Measurements from ENCODE around the gene ADAMTS9. TPM values are rescaled to one million over a fixed set of nuclear protein-coding genes. Genes with fewer than 3 reads are reported as not detected.
A peak's percentile ranks its signal among the peaks of the same experiment; 100 is the strongest.

ADAMTS9 gene
- total and polyA plus RNA-seq, 5 experiments from 2014 or later: not detected

DNA sequence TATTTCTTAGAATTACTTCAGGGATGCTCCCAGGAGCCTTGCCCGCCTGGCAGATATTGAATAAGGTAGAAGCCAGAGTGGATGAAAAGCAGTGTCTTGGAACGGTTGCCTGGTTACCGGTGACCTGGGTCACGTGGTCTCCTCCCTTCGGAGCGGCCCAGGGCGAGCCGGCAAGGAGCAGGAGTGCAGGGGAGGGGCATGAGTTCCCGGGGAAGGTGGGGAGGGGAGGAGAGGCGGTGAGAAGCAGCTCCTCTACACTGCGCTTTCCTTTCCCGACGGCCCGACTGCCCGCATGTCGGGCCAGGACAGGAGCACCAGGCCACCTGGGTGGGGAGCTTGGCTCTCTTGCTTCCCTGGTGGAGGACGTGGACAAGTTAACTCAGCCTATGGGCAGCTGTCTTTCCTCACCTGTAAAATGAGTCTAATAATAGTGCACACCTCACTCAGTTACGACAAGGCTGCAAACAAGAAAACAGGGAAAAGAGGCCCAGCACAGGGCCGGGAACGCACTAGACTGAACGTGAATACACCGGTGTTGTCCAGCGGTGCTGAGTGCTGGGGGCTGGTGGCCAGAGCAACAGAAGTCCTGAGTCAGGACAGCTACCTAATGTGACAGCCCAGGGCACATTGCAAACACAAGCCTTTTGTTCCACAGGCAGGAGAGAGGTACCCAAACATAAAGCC lies 198.3 kb downstream of the ADAMTS9 start:
- no peaks in the 10 kb centered on the region for H3K36me3 Mint-ChIP-seq
- POLR2A ChIA-PET: no interaction called here
- H3K4me1 Mint-ChIP-seq: peaks cover 0 to 4% (median 0%) of the 10 kb centered on the region in 4 donors
- H3K27me3 Mint-ChIP-seq: peaks cover 35 to 86% (median 56%) of the 10 kb centered on the region in 5 donors
- no peak for DNase-seq
- no peak overlapping the region for H3K4me3 Mint-ChIP-seq
- ATAC-seq: no peak
- no peaks in the 10 kb centered on the region for H3K9me3 Mint-ChIP-seq
- H3K27ac Mint-ChIP-seq: no peak overlapping the region

DNA sequence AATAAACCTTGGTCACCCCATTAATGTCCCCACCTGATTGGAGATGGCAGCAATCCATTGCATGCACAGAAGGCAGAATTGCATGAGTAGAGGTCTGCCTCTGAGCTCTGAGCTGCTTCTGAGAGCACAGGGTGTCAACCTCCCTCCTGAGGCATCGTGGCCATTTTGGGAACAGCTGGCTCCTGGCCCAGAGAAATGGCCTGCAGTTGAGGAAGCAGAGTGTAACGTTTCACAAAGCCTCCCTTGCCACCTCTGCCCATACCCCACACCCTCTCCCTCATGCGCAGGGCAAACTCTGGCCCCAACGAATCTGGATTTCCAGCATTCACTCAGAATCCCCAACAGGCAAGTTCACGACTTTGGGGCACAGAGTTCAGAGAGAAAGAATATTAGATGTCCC lies 198.9 kb downstream of the ADAMTS9 start:
- H3K4me1 Mint-ChIP-seq: peaks cover 0 to 4% (median 0%) of the 10 kb centered on the region in 4 donors
- H3K27ac Mint-ChIP-seq: no peak overlapping the region
- peaks cover 32 to 81% (median 50%) of the 10 kb centered on the region in 5 donors for H3K27me3 Mint-ChIP-seq
- no peaks in the 10 kb centered on the region for H3K36me3 Mint-ChIP-seq
- DNase-seq (no peak), ATAC-seq (no peak)
- H3K4me3 Mint-ChIP-seq: no peak overlapping the region
- POLR2A ChIA-PET: no interaction called here
- no peaks in the 10 kb centered on the region for H3K9me3 Mint-ChIP-seq

DNA sequence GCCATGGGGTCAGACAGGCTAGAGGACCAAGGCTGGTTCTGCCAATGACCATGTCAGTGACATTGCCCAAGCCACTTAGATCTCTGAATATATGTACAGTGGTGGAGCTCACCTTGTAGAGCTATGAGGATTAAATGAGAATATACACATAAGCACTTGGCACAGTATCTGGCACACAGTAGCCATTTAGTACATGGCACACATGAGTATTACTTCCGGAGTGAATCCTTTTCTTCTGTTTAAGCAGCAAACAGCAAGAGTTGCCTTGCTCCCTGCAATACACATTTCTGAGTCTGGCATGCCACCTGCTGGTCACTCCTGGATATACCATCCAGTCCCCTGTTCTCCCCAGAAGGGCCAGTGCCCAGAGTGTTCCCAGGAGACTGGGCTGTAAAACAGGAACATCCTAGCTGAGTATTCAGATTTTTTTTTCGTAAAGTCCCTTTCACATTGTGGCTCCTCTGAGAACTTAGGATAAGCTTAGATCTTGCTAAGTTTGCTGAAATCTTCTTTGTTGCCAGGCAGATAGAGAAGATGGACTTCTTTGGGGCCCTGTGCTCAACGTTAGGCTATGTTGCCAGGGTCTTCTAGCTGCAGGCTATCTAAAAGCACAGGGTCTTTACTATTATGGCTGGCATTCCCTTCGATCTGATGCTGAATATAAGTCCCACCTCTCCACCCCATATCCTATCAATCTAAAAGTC lies 203.4 kb downstream of the ADAMTS9 start:
- H3K4me3 Mint-ChIP-seq: no peak overlapping the region
- peaks cover 12 to 38% (median 20%) of the 10 kb centered on the region in 5 donors for H3K27me3 Mint-ChIP-seq
- peaks cover 0 to 4% (median 0%) of the 10 kb centered on the region in 4 donors for H3K4me1 Mint-ChIP-seq
- POLR2A ChIA-PET: no interaction called here
- peaks cover 0 to 3% (median 0%) of the 10 kb centered on the region in 9 donors for H3K9me3 Mint-ChIP-seq
- no peak overlapping the region for H3K27ac Mint-ChIP-seq
- DNase-seq: peak; percentile 22 to 77 (median 46)
- peak; percentile 71 to 76 for ATAC-seq
- H3K36me3 Mint-ChIP-seq: no peaks in the 10 kb centered on the region

DNA sequence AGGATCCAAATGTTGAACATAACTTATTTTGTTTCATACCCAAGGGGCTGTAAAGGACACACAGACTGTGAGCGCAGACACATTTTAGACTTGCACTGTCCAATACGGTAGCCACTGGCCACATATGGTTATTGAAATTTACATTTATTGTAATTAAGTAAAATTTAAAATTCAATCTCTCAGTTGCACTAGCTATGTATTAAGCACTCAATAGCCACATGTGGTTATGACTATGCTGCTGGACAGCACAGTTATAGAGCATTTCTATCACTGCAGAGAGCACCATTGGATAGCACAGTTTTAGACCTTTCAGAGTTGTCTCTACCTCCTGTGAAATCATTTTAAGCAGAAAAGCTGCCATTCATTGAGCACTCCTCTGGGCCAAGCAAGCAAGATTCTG lies 204.3 kb downstream of the ADAMTS9 start:
- ATAC-seq: no peak
- POLR2A ChIA-PET: no interaction called here
- peaks cover 6 to 35% (median 16%) of the 10 kb centered on the region in 5 donors for H3K27me3 Mint-ChIP-seq
- H3K27ac Mint-ChIP-seq: no peak overlapping the region
- DNase-seq: no peak
- no peaks in the 10 kb centered on the region for H3K4me1 Mint-ChIP-seq
- no peak overlapping the region for H3K4me3 Mint-ChIP-seq
- no peaks in the 10 kb centered on the region for H3K36me3 Mint-ChIP-seq
- H3K9me3 Mint-ChIP-seq: peaks cover 0 to 3% (median 0%) of the 10 kb centered on the region in 9 donors

DNA sequence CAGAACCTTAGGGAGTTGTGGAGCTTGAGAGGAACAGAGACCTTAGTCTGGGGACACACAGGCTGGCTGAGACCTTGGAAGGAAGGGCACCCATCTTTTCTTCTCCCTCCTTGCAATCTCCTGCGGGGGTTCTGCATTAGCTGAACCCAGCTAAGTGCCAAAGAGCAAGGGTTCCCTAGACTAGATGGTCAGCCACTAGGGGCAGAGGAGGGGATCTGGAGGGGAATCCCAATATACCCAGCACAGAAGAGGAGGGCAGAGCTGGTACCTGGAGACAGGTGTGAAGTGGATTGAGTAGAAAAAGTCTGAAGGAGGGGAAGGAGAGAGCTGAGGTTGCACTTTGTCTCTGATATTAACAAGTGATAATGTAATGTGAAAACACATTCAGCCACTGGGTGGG lies 212.8 kb downstream of the ADAMTS9 start:
- POLR2A ChIA-PET: no interaction called here
- ATAC-seq (no peak), DNase-seq (no peak)
- no peak overlapping the region for H3K27ac Mint-ChIP-seq
- H3K9me3 Mint-ChIP-seq: peaks cover 0 to 4% (median 0%) of the 10 kb centered on the region in 9 donors
- no peaks in the 10 kb centered on the region for H3K36me3 Mint-ChIP-seq
- peaks cover 15 to 53% (median 23%) of the 10 kb centered on the region in 5 donors for H3K27me3 Mint-ChIP-seq
- H3K4me1 Mint-ChIP-seq: peaks cover 0 to 2% (median 0%) of the 10 kb centered on the region in 4 donors
- H3K4me3 Mint-ChIP-seq: no peak overlapping the region

DNA sequence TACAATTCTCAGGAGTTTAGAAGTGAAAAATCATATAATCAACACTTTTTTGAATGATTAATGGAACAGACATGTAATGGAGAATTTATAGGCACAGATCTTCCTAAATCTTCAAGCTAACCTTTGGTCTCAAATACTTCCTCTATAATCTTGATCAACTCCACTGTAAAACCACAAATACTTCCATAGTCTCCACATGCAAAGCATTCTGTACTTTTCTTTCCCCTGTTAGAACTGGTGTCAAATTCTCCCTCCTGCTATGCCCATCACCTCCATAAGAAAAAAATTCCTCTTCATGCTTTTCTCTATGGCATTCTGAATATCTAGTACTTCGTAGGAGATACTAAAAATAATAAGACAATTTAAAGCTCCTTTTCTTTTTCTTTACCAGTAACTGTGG lies 214.3 kb downstream of the ADAMTS9 start:
- Mint-ChIP-seq H3K9me3 (peaks cover 0 to 4% (median 0%) of the 10 kb centered on the region in 9 donors), H3K4me3 (no peak overlapping the region), H3K27ac (no peak overlapping the region), H3K36me3 (no peaks in the 10 kb centered on the region), H3K27me3 (peaks cover 17 to 62% (median 26%) of the 10 kb centered on the region in 5 donors), H3K4me1 (peaks cover 0 to 2% (median 0%) of the 10 kb centered on the region in 4 donors)
- POLR2A ChIA-PET: no interaction called here
- DNase-seq: no peak
- ATAC-seq: no peak

DNA sequence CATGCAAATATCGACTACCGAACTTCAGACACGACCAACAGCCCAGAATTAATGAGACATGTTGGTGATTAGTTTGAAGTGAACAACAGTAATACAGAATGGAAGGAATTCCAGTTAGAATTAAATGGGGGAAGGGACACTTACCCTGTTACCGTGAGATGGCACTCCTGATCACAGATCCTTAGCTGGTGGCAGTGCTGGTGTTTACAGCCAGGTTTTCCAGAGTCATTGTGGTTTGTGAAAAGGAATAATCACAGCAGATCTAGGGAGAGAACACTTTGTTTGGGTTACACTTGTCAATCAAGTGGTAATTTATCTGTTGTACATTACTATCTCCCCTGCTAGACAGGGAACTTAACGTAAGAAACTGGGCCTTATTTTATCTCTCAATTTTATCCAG lies 217.4 kb downstream of the ADAMTS9 start:
- peaks cover 0 to 4% (median 0%) of the 10 kb centered on the region in 9 donors for H3K9me3 Mint-ChIP-seq

DNA sequence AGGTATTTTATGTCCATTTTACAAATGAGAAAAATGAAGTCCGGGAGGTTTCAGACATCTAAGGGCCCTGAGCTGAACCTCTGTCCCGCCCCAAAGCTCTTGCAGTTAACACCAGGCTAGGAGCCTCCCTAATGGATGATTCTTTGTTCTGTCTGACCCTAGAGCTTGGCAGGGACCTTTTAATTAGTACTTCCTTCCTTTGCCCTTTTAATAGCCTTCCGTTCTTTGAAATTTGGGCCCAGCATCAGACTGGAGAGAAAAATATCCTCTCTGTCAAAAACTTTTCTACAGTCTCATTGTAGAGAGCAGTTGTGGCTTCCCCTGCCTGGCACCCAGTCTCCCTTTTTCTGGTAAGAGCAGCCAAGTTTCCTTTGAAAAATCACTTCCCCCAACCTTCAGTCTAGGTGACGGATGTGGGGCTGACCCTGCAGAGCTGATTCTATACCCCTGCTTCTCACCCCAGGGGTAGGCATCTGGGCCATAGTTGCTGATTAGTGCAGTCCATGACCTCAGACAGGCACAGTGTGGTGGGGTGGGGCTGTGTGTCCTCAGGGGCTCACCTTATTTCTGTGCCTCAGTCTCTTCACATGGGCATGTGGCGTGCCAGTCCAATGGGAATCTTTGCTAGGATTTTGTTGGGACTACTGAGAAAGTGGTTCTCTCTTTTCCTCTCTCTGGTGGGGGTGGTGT lies 220.4 kb downstream of the ADAMTS9 start:
- Mint-ChIP-seq H3K4me1 (peaks cover under 1 to 6% (median under 1%) of the 10 kb centered on the region in 4 donors), H3K9me3 (no peaks in the 10 kb centered on the region), H3K27ac (no peak overlapping the region), H3K4me3 (no peak overlapping the region), H3K27me3 (peaks cover 8 to 49% (median 23%) of the 10 kb centered on the region in 5 donors), H3K36me3 (no peaks in the 10 kb centered on the region)
- POLR2A ChIA-PET: no interaction called here
- no peak for ATAC-seq
- DNase-seq: no peak

More for the DNA sequence above, 217.4 kb downstream of the ADAMTS9 start:
- Mint-ChIP-seq H3K4me1 (peaks cover 0 to 2% (median 0%) of the 10 kb centered on the region in 4 donors), H3K27ac (no peak overlapping the region), H3K27me3 (peaks cover 12 to 62% (median 30%) of the 10 kb centered on the region in 5 donors), H3K4me3 (no peak overlapping the region), H3K36me3 (no peaks in the 10 kb centered on the region)
- no peak for DNase-seq
- no peak for ATAC-seq
- POLR2A ChIA-PET: no interaction called here

All from naive thymus-derived CD8-positive, alpha-beta T cell (primary cell).